Right atrium auricular region (tissue), 2 donors: Measurements from ENCODE around the gene TRMU. TPM values are rescaled to one million over a fixed set of nuclear protein-coding genes. Genes with fewer than 3 reads are reported as not detected.

ENCODE experiments used
- DNase-seq: peaks from one replicate; pipeline ENCODE4 v3.0.0-alpha.2; 2019; ENCODE audit warnings: low spot score
- H3K27ac ChIP-seq, 2 donors: fragments of 200-600 bp; sonication (generic); 1 replicate in 1 of 2; 2 replicates in 1 of 2; pipeline ENCODE4 v1.5.1; 2016 to 2019
- H3K27me3 ChIP-seq, 2 donors: fragments of 200-600 bp; sonication (generic); one replicate each; pipeline versions ENCODE4 v1.5.1 to v1.6.0; 2017 to 2019
- H3K36me3 ChIP-seq: fragments of 200-600 bp; sonication (generic); one replicate; pipeline ENCODE4 v1.5.1; 2016
- H3K4me1 ChIP-seq, 2 donors: fragments of 200-600 bp; sonication (generic); one replicate each; pipeline versions ENCODE4 v1.5.1 to v1.6.0; 2017 to 2019
- H3K4me3 ChIP-seq, 2 donors: fragments of 200-600 bp; sonication (generic); 1 replicate in 1 of 2; 2 replicates in 1 of 2; pipeline ENCODE4 v1.5.1; 2017 to 2019; ENCODE audit warnings: mild to moderate bottlenecking in 1 of 2, moderate library complexity in 1 of 2
- H3K9me3 ChIP-seq, 2 donors: fragments of 200-600 bp; sonication (generic); one replicate each; pipeline ENCODE4 v1.5.1; 2019
- total RNA-seq, 2 donors: library from RNA; depleted of rRNA; stranded (reverse); fragments of >200 nt; gene quantifications; one replicate each; pipeline ENCODE4 v1.1.0, GENCODE V29; 2016
- TF ChIP-seq, protein P1 (sequence below), 2 donors: fragments of 200-600 bp; sonication (generic); IDR thresholded peaks; one replicate each; pipeline ENCODE4 v1.5.1; 2019; ENCODE audit warnings: antibody characterized with exemption in 2 of 2

Gene TRMU
- total RNA-seq, 2 donors from 2014 or later, result 22.2 to 22.4 TPM

DNA sequence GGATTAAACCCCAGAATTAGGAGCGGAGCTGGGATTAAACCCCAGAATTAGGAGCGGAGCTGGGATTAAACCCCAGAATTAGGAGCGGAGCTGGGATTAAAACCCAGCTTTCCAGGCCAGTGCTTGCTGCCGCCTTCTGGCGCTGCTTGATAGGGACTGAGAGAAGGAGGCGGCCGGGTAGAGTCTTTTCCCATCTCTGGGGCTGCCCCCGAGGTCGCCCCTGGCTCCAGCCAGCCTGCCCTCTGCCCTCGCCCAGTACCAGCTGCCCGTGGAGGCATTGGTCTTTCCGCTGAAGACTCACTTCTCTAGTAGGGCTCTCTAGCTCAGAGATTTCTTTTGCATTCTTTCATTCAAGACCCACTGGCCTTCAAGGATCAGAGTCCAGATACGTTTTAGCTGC, 5.2 kb downstream of the TRMU start:
- DNase-seq, result no peak
- H3K4me1 ChIP-seq, result peaks cover 0 to 31% of the 10 kb centered on the region in 2 donors
- TF ChIP-seq, protein P1, sequence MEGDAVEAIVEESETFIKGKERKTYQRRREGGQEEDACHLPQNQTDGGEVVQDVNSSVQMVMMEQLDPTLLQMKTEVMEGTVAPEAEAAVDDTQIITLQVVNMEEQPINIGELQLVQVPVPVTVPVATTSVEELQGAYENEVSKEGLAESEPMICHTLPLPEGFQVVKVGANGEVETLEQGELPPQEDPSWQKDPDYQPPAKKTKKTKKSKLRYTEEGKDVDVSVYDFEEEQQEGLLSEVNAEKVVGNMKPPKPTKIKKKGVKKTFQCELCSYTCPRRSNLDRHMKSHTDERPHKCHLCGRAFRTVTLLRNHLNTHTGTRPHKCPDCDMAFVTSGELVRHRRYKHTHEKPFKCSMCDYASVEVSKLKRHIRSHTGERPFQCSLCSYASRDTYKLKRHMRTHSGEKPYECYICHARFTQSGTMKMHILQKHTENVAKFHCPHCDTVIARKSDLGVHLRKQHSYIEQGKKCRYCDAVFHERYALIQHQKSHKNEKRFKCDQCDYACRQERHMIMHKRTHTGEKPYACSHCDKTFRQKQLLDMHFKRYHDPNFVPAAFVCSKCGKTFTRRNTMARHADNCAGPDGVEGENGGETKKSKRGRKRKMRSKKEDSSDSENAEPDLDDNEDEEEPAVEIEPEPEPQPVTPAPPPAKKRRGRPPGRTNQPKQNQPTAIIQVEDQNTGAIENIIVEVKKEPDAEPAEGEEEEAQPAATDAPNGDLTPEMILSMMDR (IDR thresholded peaks at IDR 0.05), result no peak
- no peaks in the 10 kb centered on the region for H3K27me3 ChIP-seq
- no peaks in the 10 kb centered on the region for H3K9me3 ChIP-seq
- peaks cover 64% of the 10 kb centered on the region for H3K36me3 ChIP-seq
- no peak overlapping the region for H3K27ac ChIP-seq
- no peak overlapping the region for H3K4me3 ChIP-seq

DNA sequence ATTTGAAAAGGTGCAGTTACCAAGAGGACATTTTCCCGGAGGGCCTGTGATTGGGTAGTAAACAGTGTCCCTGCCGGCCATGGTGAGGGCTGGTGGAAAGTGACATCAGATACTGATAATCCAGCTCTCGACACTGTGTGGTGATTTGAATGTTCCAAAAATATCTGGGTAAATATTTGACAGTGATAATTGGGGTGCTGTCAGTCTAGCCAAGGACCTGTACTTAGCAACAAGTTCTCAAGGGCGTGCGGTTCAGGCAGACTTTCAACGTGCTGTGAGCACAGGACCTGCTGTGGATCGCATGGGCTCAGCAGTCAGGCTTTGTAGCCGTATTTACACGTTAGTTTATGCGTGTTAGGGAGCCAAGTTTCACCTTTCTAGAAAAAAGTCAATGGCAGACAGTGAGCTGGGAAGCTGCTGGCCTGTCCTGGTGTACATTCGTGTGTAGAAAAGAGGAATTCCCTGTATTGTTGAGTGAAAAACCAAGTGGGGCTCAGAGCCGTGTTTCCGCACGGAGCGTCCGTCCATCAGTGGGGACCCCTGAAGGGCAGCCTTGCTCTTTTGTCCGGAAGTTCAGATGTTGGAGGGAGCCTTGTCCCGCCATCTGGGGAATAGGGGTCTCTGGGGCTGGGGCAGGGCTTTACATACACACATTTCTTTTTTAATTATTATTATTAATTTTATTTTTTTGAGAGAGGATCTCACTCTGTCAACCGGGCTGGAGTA, 11.3 kb downstream of the TRMU start:
- Histone ChIP-seq H3K27ac (peak overlapping the region; percentile 84 to 94), H3K9me3 (no peaks in the 10 kb centered on the region), H3K27me3 (no peaks in the 10 kb centered on the region), H3K4me3 (no peak overlapping the region), H3K4me1 (peaks cover 0 to 53% of the 10 kb centered on the region in 2 donors), H3K36me3 (peaks cover 73% of the 10 kb centered on the region)
- DNase-seq, result no peak
- TF ChIP-seq, protein P1 (IDR thresholded peaks at IDR 0.05), result no peak

DNA sequence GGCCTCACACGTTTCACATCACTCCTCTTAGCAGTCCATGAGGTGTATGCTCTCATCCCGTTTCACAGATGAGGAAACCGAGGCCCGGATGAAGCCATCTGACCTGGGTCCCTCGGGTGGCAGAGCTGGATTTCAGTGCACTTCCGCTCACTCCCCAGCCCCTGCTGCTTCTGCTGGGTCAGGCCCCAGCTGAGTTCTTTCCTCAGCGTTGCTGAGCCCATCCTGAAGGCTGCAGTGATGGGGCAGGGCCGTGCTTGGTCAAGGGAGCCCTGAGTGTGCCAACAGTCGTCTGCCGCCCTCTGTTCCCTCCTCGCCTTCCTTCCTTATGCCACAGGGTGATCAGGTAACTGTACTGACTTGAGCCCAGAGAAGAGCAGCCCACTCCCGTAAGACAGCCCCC, 12.1 kb downstream of the TRMU start:
- H3K4me1 ChIP-seq, result peaks cover 0 to 59% of the 10 kb centered on the region in 2 donors
- H3K36me3 ChIP-seq, result peaks cover 73% of the 10 kb centered on the region
- no peak for DNase-seq
- TF ChIP-seq, protein P1 (IDR thresholded peaks at IDR 0.05), result no peak
- H3K9me3 ChIP-seq, result no peaks in the 10 kb centered on the region
- H3K27ac ChIP-seq, result peak overlapping the region; percentile 84 to 94
- H3K4me3 ChIP-seq, result no peak overlapping the region
- no peaks in the 10 kb centered on the region for H3K27me3 ChIP-seq

- Histone ChIP-seq H3K36me3 (peaks cover 74% of the 10 kb centered on the region), H3K4me3 (no peak overlapping the region), H3K27ac (peak overlapping the region; percentile 84 to 94), H3K4me1 (peaks cover 0 to 64% of the 10 kb centered on the region in 2 donors), H3K27me3 (no peaks in the 10 kb centered on the region), H3K9me3 (no peaks in the 10 kb centered on the region)
- TF ChIP-seq, protein P1 (IDR thresholded peaks at IDR 0.05), result no peak
- no peak for DNase-seq
These were observed 12.7 kb downstream of the TRMU start for GRCh38 chr22:46348099-46348695.

DNA sequence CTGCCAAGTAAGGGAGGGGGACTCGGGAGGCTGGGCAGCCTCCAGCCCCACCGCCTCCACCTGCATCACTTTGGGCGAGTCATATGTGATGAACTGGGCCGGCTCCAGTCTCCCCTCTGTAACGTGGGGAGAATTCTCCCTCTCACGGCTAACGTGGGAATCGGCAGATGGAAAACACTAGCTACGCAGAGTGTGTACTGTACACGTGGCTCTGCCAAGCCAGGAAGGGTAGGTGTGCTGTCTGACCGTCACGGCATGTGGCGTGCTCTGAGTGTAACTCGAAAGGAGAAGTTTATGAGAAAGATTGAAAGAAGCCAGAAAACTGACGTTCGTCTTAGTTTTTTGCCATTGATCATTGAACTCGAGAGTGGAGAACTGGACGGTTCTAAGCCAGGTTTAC, 13.7 kb downstream of the TRMU start:
- H3K4me3 ChIP-seq, result no peak overlapping the region
- TF ChIP-seq, protein P1 (IDR thresholded peaks at IDR 0.05), result no peak
- no peaks in the 10 kb centered on the region for H3K27me3 ChIP-seq
- peak overlapping the region; percentile 84 to 94 for H3K27ac ChIP-seq
- no peak for DNase-seq
- peaks cover 78% of the 10 kb centered on the region for H3K36me3 ChIP-seq
- no peaks in the 10 kb centered on the region for H3K9me3 ChIP-seq
- H3K4me1 ChIP-seq, result peaks cover 0 to 67% of the 10 kb centered on the region in 2 donors
